ENCODE data around the gene KRT72. TPM values are rescaled to one million over a fixed set of nuclear protein-coding genes. Genes with fewer than 3 reads are reported as not detected.

KRT72 gene
- not detected for total RNA-seq

- POLR2A ChIA-PET, result no interaction called here
- CTCF ChIA-PET, result no interaction called here
Measured at GRCh38 chr12:52600941-52601481, at the start of gene KRT72. Gene KRT72 (minus strand): TSS chr12:52601463. CDS start chr12:52601452, 11 bp downstream.

GRCh38 chr12:52650520-52651081, 49.3 kb upstream of the KRT72 start:
- CTCF ChIA-PET, result no interaction called here
- POLR2A ChIA-PET, result no interaction called here

GRCh38 chr12:52649066-52649465, 47.8 kb upstream of the KRT72 start:
- CTCF ChIA-PET, result no interaction called here

GRCh38 chr12:52648012-52648550, 46.8 kb upstream of the KRT72 start:
- ChIA-PET POLR2A (no interaction called here), CTCF (no interaction called here)

More at GRCh38 chr12:52649066-52649465, 47.8 kb upstream of the KRT72 start:
- POLR2A ChIA-PET, result no interaction called here

GRCh38 chr12:52647601-52648000, 46.3 kb upstream of the KRT72 start:
- POLR2A ChIA-PET, result no interaction called here

GRCh38 chr12:52646613-52647012, 45.4 kb upstream of the KRT72 start:
- ChIA-PET POLR2A (no interaction called here), CTCF (no interaction called here)

More at GRCh38 chr12:52647601-52648000, 46.3 kb upstream of the KRT72 start:
- CTCF ChIA-PET, result no interaction called here

GRCh38 chr12:52645982-52646381, 44.7 kb upstream of the KRT72 start:
- ChIA-PET POLR2A (no interaction called here), CTCF (no interaction called here)

GRCh38 chr12:52645120-52645761, 44.0 kb upstream of the KRT72 start:
- ChIA-PET CTCF (no interaction called here), POLR2A (no interaction called here)

GRCh38 chr12:52644078-52644415, 42.8 kb upstream of the KRT72 start:
- CTCF ChIA-PET, result no interaction called here
- POLR2A ChIA-PET, result no interaction called here

- CTCF ChIA-PET, result no interaction called here
- POLR2A ChIA-PET, result no interaction called here
Measured at GRCh38 chr12:52643233-52644077, 42.2 kb upstream of the KRT72 start.

- POLR2A ChIA-PET, result no interaction called here
- CTCF ChIA-PET, result no interaction called here
Measured at GRCh38 chr12:52641468-52641867, 40.2 kb upstream of the KRT72 start.

GRCh38 chr12:52637299-52637698, 36.0 kb upstream of the KRT72 start:
- POLR2A ChIA-PET, result no interaction called here

GRCh38 chr12:52636592-52637258, 35.5 kb upstream of the KRT72 start:
- CTCF ChIA-PET, result interaction anchor here (0.6 kb wide), 1 partner anchor 353 kb away, joined by 3 read pairs; no protein-coding TSS in a partner anchor
- POLR2A ChIA-PET, result no interaction called here

More at GRCh38 chr12:52637299-52637698, 36.0 kb upstream of the KRT72 start:
- CTCF ChIA-PET, result interaction anchor here (0.6 kb wide), 1 partner anchor 354 kb away, joined by 3 read pairs; no protein-coding TSS in a partner anchor

- ChIA-PET POLR2A (no interaction called here), CTCF (no interaction called here)
Measured at GRCh38 chr12:52636189-52636588, 34.9 kb upstream of the KRT72 start.

- CTCF ChIA-PET, result no interaction called here
Measured at GRCh38 chr12:52634266-52635056, 33.2 kb upstream of the KRT72 start.

GRCh38 chr12:52633383-52633782, 32.1 kb upstream of the KRT72 start:
- CTCF ChIA-PET, result interaction anchor here (1.3 kb wide), 1 partner anchor 246 kb away, joined by 3 read pairs; no protein-coding TSS in a partner anchor

More at GRCh38 chr12:52634266-52635056, 33.2 kb upstream of the KRT72 start:
- POLR2A ChIA-PET, result no interaction called here

GRCh38 chr12:52632656-52633055, 31.4 kb upstream of the KRT72 start:
- CTCF ChIA-PET, result interaction anchor here (1.3 kb wide), 1 partner anchor 247 kb away, joined by 3 read pairs; no protein-coding TSS in a partner anchor

More at GRCh38 chr12:52633383-52633782, 32.1 kb upstream of the KRT72 start:
- POLR2A ChIA-PET, result no interaction called here

GRCh38 chr12:52631676-52632459, 30.6 kb upstream of the KRT72 start:
- ChIA-PET POLR2A (no interaction called here), CTCF (interaction anchor here (1.3 kb wide), 1 partner anchor 248 kb away, joined by 3 read pairs; no protein-coding TSS in a partner anchor)

More at GRCh38 chr12:52632656-52633055, 31.4 kb upstream of the KRT72 start:
- POLR2A ChIA-PET, result no interaction called here

Data from activated CD8-positive, alpha-beta memory T cell treated with anti-CD3 and anti-CD28 coated beads for 36 hours (primary cell).